ENCODE data around the gene RTN4IP1.

DNA sequence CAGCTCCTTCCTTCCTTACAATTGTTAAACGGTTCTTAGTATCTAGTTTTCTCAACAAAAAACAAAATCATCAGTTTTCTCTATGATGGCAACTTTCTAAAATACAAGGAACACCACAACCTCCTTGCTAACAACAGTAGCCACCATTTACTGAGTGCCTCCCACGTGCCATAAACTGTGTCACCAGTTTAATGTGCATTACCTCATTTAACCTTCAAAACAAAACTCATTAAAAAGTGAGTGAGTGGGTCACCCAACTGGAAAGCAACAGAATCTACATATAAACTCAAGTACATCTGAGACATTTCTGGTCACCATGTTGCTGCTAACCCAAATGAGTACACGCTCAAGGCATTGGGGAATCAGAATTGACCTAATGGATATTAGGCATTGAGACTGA lies 11.0 kb downstream of the RTN4IP1 start:
- TF ChIP-seq POLR2A (IDR thresholded peaks at IDR 0.05; ENCODE audit: insufficient read depth in 1 of 2, low read depth in 2 of 2, low read length in 2 of 2) (no peak), SP1 (IDR thresholded peaks at IDR 0.05) (no peak), SP1 (CRISPR knock-in tag; IDR thresholded peaks at IDR 0.05) (no peak), MEIS2 (CRISPR knock-in tag; IDR thresholded peaks at IDR 0.05) (no peak), POLR2G (IDR thresholded peaks at IDR 0.05; ENCODE audit: low read depth, low read length) (no peak), NR3C1 (CRISPR knock-in tag; IDR thresholded peaks at IDR 0.05) (no peak), POGZ (CRISPR knock-in tag; IDR thresholded peaks at IDR 0.05) (no peak), AGO2 (optimal IDR thresholded peaks at IDR 0.05; ENCODE audit: low read depth, low read length) (no peak), TAF15 (IDR thresholded peaks at IDR 0.05; ENCODE audit: low read depth, low read length, poor library complexity, severe bottlenecking) (no peak), ZSCAN31 (CRISPR knock-in tag; IDR thresholded peaks at IDR 0.05; ENCODE audit: low read depth) (no peak)
- TF ChIP-seq, protein P1, sequence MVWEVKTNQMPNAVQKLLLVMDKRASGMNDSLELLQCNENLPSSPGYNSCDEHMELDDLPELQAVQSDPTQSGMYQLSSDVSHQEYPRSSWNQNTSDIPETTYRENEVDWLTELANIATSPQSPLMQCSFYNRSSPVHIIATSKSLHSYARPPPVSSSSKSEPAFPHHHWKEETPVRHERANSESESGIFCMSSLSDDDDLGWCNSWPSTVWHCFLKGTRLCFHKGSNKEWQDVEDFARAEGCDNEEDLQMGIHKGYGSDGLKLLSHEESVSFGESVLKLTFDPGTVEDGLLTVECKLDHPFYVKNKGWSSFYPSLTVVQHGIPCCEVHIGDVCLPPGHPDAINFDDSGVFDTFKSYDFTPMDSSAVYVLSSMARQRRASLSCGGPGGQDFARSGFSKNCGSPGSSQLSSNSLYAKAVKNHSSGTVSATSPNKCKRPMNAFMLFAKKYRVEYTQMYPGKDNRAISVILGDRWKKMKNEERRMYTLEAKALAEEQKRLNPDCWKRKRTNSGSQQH (CRISPR knock-in tag; IDR thresholded peaks at IDR 0.05; ENCODE audit: low read depth): no peak

All from HepG2 (cell line).